Measurements from ENCODE around the gene DNM3. TPM values are rescaled to one million over a fixed set of nuclear protein-coding genes. Genes with fewer than 3 reads are reported as not detected.

DNM3 gene
- total and polyA plus RNA-seq, 9 donors, result 2.2 to 7.0 (median 3.9) TPM

DNA sequence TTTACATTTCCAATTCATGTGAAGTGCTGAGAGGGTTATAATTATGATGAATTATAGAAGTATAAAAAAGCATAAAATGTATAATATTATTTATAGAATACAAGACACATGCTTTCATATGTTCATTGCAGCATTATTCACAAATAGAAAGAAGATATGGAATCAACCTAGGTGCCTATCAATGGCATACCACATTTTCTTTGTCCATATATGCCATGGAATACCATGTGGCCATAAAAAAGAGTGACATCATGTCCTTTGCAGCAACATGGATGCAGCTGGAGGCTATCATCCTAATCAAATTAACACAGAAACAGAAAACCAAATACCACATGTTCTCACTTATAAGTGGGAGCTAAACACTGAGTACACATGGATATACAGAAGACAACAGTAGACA is 494.1 kb downstream of the DNM3 start:
- Histone ChIP-seq H3K4me3 (ENCODE audit: low read length) (no peak overlapping the region), H3K9me3 (replicated peaks; ENCODE audit: control insufficient read depth, low read depth, low read length) (no peaks in the 10 kb centered on the region), H3K27ac (ENCODE audit: low read length) (no peak overlapping the region), H3K27me3 (ENCODE audit: control insufficient read depth, insufficient read depth, low read length) (no peaks in the 10 kb centered on the region), H3K4me1 (ENCODE audit: control insufficient read depth, insufficient read depth, low read length) (no peaks in the 10 kb centered on the region), H3K36me3 (ENCODE audit: control insufficient read depth, insufficient read depth, low read length) (no peaks in the 10 kb centered on the region)
- DNase-seq, result no peak

DNA sequence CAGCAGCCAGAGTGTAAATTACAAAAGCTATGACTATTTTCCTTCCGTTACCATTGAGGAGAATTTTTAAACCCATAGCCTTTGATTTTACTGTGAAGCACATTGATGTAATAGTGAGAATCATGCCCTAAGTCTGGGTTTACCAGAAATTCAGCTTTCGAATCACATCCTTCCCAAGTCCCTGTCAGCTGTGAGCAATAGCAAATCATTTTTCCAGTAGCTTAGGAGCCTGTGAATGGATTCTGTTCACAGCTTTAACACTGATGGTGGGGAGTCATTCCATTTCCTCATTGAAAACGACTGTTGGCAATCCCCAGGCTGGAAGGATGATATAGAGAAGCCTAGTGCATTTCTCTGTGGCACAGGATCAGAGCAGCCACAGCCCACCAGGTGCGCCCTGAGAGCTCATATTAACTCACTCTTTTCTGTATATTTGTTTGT is 497.0 kb downstream of the DNM3 start:
- Histone ChIP-seq H3K36me3 (ENCODE audit: control insufficient read depth, insufficient read depth, low read length) (no peaks in the 10 kb centered on the region), H3K4me1 (ENCODE audit: control insufficient read depth, insufficient read depth, low read length) (peaks cover 3% of the 10 kb centered on the region), H3K27ac (ENCODE audit: low read length) (no peak overlapping the region), H3K4me3 (ENCODE audit: low read length) (no peak overlapping the region), H3K27me3 (ENCODE audit: control insufficient read depth, insufficient read depth, low read length) (no peaks in the 10 kb centered on the region), H3K9me3 (replicated peaks; ENCODE audit: control insufficient read depth, low read depth, low read length) (no peaks in the 10 kb centered on the region)
- WGBS (ENCODE audit: insufficient coverage), result no CpG with 5 or more reads among the region's 4 CpGs
- DNase-seq, result peak; percentile 54

DNA sequence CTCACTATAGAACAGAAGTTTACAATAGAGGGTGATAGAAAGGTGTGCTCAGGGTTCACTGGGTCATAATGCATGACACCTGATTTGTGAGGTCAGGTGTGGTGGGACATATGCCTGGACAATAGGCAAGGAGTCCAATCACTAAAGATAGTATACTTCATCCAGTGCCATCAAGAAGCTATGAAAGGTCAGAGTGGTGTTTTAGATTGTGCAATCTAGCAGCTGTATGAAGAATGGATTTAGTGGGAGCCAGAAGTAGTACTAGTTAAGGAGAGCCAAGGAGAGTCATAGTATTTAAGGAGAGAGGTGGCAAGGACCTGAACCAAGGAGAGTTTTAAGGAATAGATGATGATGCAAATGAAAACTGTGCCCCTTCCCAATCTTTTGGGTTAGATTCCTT is 498.5 kb downstream of the DNM3 start:
- DNase-seq, result no peak
- peaks cover 11% of the 10 kb centered on the region for H3K4me1 ChIP-seq (ENCODE audit: control insufficient read depth, insufficient read depth, low read length)
- no peak overlapping the region for H3K27ac ChIP-seq (ENCODE audit: low read length)
- H3K4me3 ChIP-seq (ENCODE audit: low read length), result no peak overlapping the region
- no peaks in the 10 kb centered on the region for H3K9me3 ChIP-seq (replicated peaks; ENCODE audit: control insufficient read depth, low read depth, low read length)
- no peaks in the 10 kb centered on the region for H3K36me3 ChIP-seq (ENCODE audit: control insufficient read depth, insufficient read depth, low read length)
- H3K27me3 ChIP-seq (ENCODE audit: control insufficient read depth, insufficient read depth, low read length), result no peaks in the 10 kb centered on the region

DNA sequence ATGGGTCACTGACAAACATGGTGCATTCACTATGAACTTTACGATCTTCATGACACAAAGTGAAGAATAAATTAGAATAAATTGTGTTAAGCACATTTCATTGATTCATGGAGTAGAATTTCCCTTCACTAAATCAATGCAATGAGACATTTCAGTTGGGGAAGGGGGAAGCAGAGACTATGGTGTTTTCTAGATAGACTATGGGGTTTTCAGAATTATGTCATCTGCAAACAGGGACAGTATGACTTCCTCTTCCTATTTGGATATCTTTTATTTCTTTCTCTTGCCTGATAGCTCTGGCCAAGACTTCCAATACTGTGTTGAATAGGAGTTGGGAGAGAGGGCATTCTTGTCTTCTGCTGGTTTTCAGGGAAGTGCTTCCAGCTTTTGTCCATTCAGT is 499.2 kb downstream of the DNM3 start:
- no peak for DNase-seq
- H3K27me3 ChIP-seq (ENCODE audit: control insufficient read depth, insufficient read depth, low read length), result no peaks in the 10 kb centered on the region
- no peaks in the 10 kb centered on the region for H3K36me3 ChIP-seq (ENCODE audit: control insufficient read depth, insufficient read depth, low read length)
- H3K9me3 ChIP-seq (replicated peaks; ENCODE audit: control insufficient read depth, low read depth, low read length), result no peaks in the 10 kb centered on the region
- no peak overlapping the region for H3K4me3 ChIP-seq (ENCODE audit: low read length)
- no CpG with 5 or more reads among the region's 1 CpG for WGBS (ENCODE audit: insufficient coverage)
- H3K27ac ChIP-seq (ENCODE audit: low read length), result no peak overlapping the region
- H3K4me1 ChIP-seq (ENCODE audit: control insufficient read depth, insufficient read depth, low read length), result peaks cover 11% of the 10 kb centered on the region

DNA sequence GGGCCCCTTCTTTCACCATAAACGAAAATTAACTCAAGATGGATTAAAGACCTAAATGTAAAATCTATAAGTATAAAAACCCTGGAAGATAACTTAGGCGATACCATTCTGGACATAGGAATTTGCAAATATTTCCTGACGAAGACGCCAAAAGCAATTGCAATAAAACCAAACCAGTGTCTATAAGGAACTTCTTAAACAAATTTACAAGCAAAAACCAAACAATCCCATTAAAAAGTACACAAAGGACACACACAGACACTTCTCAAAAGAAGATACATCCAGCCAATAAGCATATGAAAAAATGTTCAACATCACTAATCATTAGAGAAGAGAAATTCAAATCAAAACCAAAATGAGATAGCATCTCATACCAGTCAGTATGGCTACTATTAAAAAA is 500.4 kb downstream of the DNM3 start:
- no peak overlapping the region for H3K4me3 ChIP-seq (ENCODE audit: low read length)
- H3K9me3 ChIP-seq (replicated peaks; ENCODE audit: control insufficient read depth, low read depth, low read length), result peaks cover 1% of the 10 kb centered on the region
- H3K36me3 ChIP-seq (ENCODE audit: control insufficient read depth, insufficient read depth, low read length), result no peaks in the 10 kb centered on the region
- H3K27ac ChIP-seq (ENCODE audit: low read length), result no peak overlapping the region
- DNase-seq, result no peak
- no peaks in the 10 kb centered on the region for H3K27me3 ChIP-seq (ENCODE audit: control insufficient read depth, insufficient read depth, low read length)
- 100% methylated on average over 1 of the region's 4 CpGs for WGBS (ENCODE audit: insufficient coverage)
- H3K4me1 ChIP-seq (ENCODE audit: control insufficient read depth, insufficient read depth, low read length), result peaks cover 11% of the 10 kb centered on the region

DNA sequence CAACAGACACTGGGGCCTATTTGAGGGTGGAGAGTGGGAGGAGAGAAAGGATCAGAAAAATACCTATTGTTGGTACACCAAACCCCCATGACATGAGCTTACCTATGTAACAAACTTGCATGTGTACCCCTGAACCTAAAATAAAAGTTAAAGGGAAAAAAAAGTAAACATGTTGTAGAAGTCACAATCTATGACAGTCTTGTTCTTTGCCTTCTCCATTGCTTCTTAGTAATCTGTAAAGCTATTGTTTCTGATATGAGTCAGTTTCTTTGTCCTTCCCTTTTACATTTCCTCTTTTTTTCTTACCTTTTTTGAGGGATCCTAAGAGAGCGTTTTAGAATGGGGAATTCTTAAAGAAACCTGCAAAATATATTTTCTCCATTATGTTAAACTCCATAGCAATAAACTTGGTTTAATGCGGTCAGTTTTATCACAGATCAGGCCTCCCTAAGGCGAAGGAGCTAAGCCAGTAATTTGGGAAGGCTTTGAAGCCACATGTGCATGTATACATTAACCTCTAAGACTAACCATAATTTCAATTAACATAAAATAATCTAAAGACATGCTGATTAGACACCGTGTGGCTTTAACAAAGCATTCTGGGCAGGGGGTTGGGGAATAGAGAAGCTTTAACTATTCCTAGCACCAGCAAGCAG is 501.4 kb downstream of the DNM3 start:
- peaks cover 11% of the 10 kb centered on the region for H3K4me1 ChIP-seq (ENCODE audit: control insufficient read depth, insufficient read depth, low read length)
- H3K9me3 ChIP-seq (replicated peaks; ENCODE audit: control insufficient read depth, low read depth, low read length), result peaks cover 10% of the 10 kb centered on the region
- no peak overlapping the region for H3K4me3 ChIP-seq (ENCODE audit: low read length)
- H3K27me3 ChIP-seq (ENCODE audit: control insufficient read depth, insufficient read depth, low read length), result no peaks in the 10 kb centered on the region
- H3K27ac ChIP-seq (ENCODE audit: low read length), result peak overlapping the region; percentile 83
- no peaks in the 10 kb centered on the region for H3K36me3 ChIP-seq (ENCODE audit: control insufficient read depth, insufficient read depth, low read length)
- peak; percentile 25 for DNase-seq
- WGBS (ENCODE audit: insufficient coverage), result no CpG with 5 or more reads among the region's 4 CpGs

DNA sequence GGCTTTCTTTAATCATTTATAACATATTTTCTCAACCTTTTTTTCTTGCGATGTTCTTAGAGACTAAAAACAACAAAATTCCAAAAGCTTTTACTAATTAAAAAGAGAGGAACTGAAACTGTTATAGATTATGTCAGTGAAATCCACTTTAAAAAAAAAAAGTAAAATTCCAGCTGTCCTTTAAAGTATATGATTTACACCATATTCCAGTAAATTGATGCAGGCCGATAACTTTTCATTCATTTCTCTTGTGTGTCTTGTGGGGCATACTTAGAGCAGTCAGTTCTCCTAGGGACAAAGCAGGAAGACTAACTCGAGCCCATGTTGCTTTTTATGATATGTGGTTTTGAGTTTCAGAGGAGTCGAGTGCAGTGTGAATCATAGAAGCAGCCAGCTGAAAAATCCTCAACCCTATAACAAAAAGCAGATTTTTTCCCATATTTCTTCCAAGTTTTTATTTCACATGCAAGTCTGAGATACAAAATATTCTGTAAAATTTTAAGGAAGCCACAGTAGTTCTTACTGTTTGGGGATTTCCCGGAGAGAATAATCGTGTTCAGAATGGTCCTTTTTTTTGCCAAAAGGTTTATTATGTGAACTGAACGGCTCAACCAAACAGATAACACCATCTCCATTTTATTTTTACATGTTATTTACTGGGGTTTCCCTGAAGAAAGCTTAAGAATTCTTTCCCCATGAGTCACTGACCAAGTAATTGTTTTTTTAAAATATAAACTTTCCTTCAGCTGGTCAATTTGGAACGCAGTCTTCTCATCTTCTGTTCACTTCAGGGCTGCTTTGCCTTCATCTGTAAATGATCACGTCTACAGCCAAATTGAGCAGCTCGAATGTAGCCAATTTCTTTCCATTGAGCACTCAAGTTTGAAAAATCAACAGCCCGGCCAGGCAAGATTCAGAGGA is 502.2 kb downstream of the DNM3 start:
- peak overlapping the region; percentile 83 for H3K27ac ChIP-seq (ENCODE audit: low read length)

DNA sequence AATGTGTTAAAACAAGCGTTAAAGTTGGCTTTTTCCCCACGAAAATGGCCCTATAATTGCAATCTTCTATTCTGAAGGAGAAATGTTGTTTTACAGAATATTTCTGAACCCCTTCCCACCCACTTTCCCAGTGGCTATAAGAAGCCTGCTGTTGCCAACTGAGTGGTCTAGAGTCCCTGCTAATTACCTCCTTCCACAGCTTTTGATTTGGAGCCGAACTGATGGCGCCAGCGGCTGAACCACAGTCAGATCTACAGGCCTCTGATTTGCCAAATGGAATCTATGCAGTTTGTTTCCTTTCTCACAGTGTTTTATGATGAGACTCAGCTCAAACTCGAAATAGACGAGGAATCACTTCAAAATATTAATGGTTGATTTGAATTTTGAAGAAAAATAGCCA is 503.1 kb downstream of the DNM3 start:
- no peaks in the 10 kb centered on the region for H3K36me3 ChIP-seq (ENCODE audit: control insufficient read depth, insufficient read depth, low read length)
- WGBS (ENCODE audit: insufficient coverage), result no CpG with 5 or more reads among the region's 7 CpGs
- H3K27me3 ChIP-seq (ENCODE audit: control insufficient read depth, insufficient read depth, low read length), result no peaks in the 10 kb centered on the region
- H3K27ac ChIP-seq (ENCODE audit: low read length), result peak overlapping the region; percentile 83
- DNase-seq, result peak; percentile 48
- H3K4me1 ChIP-seq (ENCODE audit: control insufficient read depth, insufficient read depth, low read length), result peaks cover 11% of the 10 kb centered on the region
- H3K9me3 ChIP-seq (replicated peaks; ENCODE audit: control insufficient read depth, low read depth, low read length), result peaks cover 10% of the 10 kb centered on the region
- H3K4me3 ChIP-seq (ENCODE audit: low read length), result no peak overlapping the region

More for the DNA sequence above, 502.2 kb downstream of the DNM3 start:
- DNase-seq, result peak; percentile 97
- no peaks in the 10 kb centered on the region for H3K36me3 ChIP-seq (ENCODE audit: control insufficient read depth, insufficient read depth, low read length)
- 15% methylated on average over 2 of the region's 11 CpGs for WGBS (ENCODE audit: insufficient coverage)
- H3K4me1 ChIP-seq (ENCODE audit: control insufficient read depth, insufficient read depth, low read length), result peaks cover 11% of the 10 kb centered on the region
- no peak overlapping the region for H3K4me3 ChIP-seq (ENCODE audit: low read length)
- H3K9me3 ChIP-seq (replicated peaks; ENCODE audit: control insufficient read depth, low read depth, low read length), result peaks cover 10% of the 10 kb centered on the region
- H3K27me3 ChIP-seq (ENCODE audit: control insufficient read depth, insufficient read depth, low read length), result no peaks in the 10 kb centered on the region

DNA sequence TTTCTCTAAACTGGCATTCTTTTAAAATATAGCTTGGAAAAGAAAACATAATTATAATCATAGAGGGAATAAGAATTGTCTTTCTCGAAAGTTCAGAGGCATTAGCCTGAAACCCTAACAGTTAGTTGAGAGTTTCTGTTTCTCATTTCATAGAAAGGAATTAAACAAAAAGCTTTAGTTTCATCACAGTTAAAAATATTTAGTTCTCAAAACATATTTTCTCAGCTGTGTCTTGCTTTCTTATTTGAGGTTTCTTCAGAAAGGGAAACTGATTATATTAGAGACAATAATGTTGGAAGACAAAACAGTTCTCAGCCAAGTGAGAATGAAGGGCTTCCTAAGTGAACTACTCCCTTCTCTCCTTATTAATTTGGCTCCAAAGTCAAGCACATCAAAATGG is 503.8 kb downstream of the DNM3 start:
- no CpG with 5 or more reads among the region's 1 CpG for WGBS (ENCODE audit: insufficient coverage)
- H3K4me3 ChIP-seq (ENCODE audit: low read length), result no peak overlapping the region
- H3K9me3 ChIP-seq (replicated peaks; ENCODE audit: control insufficient read depth, low read depth, low read length), result peaks cover 10% of the 10 kb centered on the region
- no peak for DNase-seq
- no peaks in the 10 kb centered on the region for H3K27me3 ChIP-seq (ENCODE audit: control insufficient read depth, insufficient read depth, low read length)
- peaks cover 11% of the 10 kb centered on the region for H3K4me1 ChIP-seq (ENCODE audit: control insufficient read depth, insufficient read depth, low read length)
- H3K36me3 ChIP-seq (ENCODE audit: control insufficient read depth, insufficient read depth, low read length), result no peaks in the 10 kb centered on the region
- peak overlapping the region; percentile 83 for H3K27ac ChIP-seq (ENCODE audit: low read length)

DNA sequence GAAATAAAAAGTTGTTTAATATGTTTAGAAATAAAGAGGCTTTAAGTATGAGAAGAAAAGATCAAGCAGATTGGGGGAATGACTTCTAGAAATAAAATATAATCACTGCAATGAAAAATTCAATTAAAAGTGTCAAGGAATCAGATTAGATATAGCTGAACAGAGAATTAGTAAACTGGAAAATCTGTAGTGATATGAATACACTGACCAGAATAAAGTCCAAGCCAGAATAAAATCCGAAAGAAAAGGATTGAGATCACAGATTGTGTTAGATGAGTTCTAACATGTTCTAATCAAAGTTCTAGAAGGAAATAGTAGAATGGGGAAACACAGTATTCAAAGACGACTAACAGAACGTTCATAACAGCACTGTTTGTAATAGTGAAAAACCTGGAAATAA is 506.1 kb downstream of the DNM3 start:
- Histone ChIP-seq H3K4me3 (ENCODE audit: low read length) (no peak overlapping the region), H3K27me3 (ENCODE audit: control insufficient read depth, insufficient read depth, low read length) (no peaks in the 10 kb centered on the region), H3K9me3 (replicated peaks; ENCODE audit: control insufficient read depth, low read depth, low read length) (peaks cover 10% of the 10 kb centered on the region), H3K27ac (ENCODE audit: low read length) (no peak overlapping the region), H3K36me3 (ENCODE audit: control insufficient read depth, insufficient read depth, low read length) (no peaks in the 10 kb centered on the region), H3K4me1 (ENCODE audit: control insufficient read depth, insufficient read depth, low read length) (peaks cover 15% of the 10 kb centered on the region)
- DNase-seq, result no peak
- WGBS (ENCODE audit: insufficient coverage), result no CpG with 5 or more reads among the region's 3 CpGs

Measured in muscle of leg (tissue), 11 donors.